ENCODE measurements around the gene MICU1. TPM values are rescaled to one million over a fixed set of nuclear protein-coding genes. Genes with fewer than 3 reads are reported as not detected.

The MICU1 gene
- total and polyA plus RNA-seq, 2 experiments from 2014 or later, result 27.5 to 52.3 TPM

DNA sequence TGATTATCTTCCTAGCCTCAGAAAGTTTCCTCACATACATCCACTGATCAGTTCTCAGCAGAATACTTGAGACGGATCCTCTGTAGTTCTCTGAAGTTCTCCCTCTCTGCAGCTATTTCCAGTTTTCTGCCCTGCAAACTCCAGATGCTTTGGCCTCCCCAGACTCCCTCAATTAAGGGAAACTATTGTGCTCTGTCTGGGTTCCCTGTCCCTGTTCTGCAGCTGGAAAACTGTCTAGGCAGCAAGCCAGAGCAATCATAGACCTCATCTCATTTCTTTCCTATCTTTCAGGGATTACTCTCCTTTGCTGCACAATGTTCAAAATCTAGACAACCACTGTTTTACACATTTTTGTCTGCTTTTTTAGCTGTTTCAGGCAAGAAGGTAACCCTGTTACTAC lies 9.2 kb downstream of the MICU1 start:
- Histone ChIP-seq H3K4me2 (no peak overlapping the region), H3K27me3 (ENCODE audit: insufficient read depth) (no peaks in the 10 kb centered on the region), H2AFZ (no peak overlapping the region), H3K36me3 (ENCODE audit: insufficient read depth) (no peaks in the 10 kb centered on the region), H3K27ac (ENCODE audit: low read depth) (no peak overlapping the region), H4K20me1 (replicated peaks; ENCODE audit: insufficient read depth) (no peaks in the 10 kb centered on the region), H3K4me1 (ENCODE audit: insufficient read depth) (no peaks in the 10 kb centered on the region), H3K4me3 (no peak overlapping the region), H3K9me2 (ENCODE audit: insufficient read depth) (no peaks in the 10 kb centered on the region), H3K79me2 (replicated peaks; ENCODE audit: insufficient read depth) (peaks cover 74% of the 10 kb centered on the region), H3F3A (replicated peaks; ENCODE audit: low read depth) (no peaks in the 10 kb centered on the region)
- H3K9me3 Mint-ChIP-seq, result no peaks in the 10 kb centered on the region; the same call in 2 of the 3 replicates
- no peak for DNase-seq (ENCODE audit: low spot score)
- H3K27ac Mint-ChIP-seq, result no peak overlapping the region
- no peak for TF ChIP-seq JUNB (IDR thresholded peaks at IDR 0.05; ENCODE audit: unreplicated experiment)
- TF ChIP-seq CTCF (conservative IDR thresholded peaks at IDR 0.05; ENCODE audit: low read depth in 2 of 2), result no peak
- TF ChIP-seq ZNF331 (CRISPR knock-in tag; IDR thresholded peaks at IDR 0.05; ENCODE audit: low read depth), result no peak
- TF ChIP-seq EZH2phosphoT487 (IDR thresholded peaks at IDR 0.05; ENCODE audit: unreplicated experiment), result no peak
- TF ChIP-seq NANOG (IDR thresholded peaks at IDR 0.05; ENCODE audit: borderline replicate concordance), result no peak
- TF ChIP-seq, protein P1, sequence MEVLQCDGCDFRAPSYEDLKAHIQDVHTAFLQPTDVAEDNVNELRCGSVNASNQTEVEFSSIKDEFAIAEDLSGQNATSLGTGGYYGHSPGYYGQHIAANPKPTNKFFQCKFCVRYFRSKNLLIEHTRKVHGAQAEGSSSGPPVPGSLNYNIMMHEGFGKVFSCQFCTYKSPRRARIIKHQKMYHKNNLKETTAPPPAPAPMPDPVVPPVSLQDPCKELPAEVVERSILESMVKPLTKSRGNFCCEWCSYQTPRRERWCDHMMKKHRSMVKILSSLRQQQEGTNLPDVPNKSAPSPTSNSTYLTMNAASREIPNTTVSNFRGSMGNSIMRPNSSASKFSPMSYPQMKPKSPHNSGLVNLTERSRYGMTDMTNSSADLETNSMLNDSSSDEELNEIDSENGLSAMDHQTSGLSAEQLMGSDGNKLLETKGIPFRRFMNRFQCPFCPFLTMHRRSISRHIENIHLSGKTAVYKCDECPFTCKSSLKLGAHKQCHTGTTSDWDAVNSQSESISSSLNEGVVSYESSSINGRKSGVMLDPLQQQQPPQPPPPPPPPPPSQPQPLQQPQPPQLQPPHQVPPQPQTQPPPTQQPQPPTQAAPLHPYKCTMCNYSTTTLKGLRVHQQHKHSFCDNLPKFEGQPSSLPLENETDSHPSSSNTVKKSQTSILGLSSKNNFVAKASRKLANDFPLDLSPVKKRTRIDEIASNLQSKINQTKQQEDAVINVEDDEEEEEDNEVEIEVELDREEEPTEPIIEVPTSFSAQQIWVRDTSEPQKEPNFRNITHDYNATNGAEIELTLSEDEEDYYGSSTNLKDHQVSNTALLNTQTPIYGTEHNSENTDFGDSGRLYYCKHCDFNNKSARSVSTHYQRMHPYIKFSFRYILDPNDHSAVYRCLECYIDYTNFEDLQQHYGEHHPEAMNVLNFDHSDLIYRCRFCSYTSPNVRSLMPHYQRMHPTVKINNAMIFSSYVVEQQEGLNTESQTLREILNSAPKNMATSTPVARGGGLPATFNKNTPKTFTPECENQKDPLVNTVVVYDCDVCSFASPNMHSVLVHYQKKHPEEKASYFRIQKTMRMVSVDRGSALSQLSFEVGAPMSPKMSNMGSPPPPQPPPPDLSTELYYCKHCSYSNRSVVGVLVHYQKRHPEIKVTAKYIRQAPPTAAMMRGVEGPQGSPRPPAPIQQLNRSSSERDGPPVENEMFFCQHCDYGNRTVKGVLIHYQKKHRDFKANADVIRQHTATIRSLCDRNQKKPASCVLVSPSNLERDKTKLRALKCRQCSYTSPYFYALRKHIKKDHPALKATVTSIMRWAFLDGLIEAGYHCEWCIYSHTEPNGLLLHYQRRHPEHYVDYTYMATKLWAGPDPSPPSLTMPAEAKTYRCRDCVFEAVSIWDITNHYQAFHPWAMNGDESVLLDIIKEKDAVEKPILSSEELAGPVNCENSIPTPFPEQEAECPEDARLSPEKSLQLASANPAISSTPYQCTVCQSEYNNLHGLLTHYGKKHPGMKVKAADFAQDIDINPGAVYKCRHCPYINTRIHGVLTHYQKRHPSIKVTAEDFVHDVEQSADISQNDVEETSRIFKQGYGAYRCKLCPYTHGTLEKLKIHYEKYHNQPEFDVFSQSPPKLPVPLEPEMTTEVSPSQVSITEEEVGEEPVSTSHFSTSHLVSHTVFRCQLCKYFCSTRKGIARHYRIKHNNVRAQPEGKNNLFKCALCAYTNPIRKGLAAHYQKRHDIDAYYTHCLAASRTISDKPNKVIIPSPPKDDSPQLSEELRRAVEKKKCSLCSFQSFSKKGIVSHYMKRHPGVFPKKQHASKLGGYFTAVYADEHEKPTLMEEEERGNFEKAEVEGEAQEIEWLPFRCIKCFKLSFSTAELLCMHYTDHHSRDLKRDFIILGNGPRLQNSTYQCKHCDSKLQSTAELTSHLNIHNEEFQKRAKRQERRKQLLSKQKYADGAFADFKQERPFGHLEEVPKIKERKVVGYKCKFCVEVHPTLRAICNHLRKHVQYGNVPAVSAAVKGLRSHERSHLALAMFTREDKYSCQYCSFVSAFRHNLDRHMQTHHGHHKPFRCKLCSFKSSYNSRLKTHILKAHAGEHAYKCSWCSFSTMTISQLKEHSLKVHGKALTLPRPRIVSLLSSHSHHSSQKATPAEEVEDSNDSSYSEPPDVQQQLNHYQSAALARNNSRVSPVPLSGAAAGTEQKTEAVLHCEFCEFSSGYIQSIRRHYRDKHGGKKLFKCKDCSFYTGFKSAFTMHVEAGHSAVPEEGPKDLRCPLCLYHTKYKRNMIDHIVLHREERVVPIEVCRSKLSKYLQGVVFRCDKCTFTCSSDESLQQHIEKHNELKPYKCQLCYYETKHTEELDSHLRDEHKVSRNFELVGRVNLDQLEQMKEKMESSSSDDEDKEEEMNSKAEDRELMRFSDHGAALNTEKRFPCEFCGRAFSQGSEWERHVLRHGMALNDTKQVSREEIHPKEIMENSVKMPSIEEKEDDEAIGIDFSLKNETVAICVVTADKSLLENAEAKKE (CRISPR knock-in tag; IDR thresholded peaks at IDR 0.05), result no peak
- no peak for TF ChIP-seq STAT1 (IDR thresholded peaks at IDR 0.05; ENCODE audit: unreplicated experiment)
- no peaks in the 10 kb centered on the region for H3K4me1 Mint-ChIP-seq
- H3K27me3 Mint-ChIP-seq (ENCODE audit: insufficient read depth, low read depth, poor library complexity), result no peaks in the 10 kb centered on the region
- no peak overlapping the region for H3K4me3 Mint-ChIP-seq
- no peak for ATAC-seq
- peaks cover 8% of the 10 kb centered on the region; the same call in 1 of the 3 replicates for H3K36me3 Mint-ChIP-seq (ENCODE audit: low read depth)

Measured in GM23338 (cell line).